Naive thymus-derived CD4-positive, alpha-beta T cell (primary cell): ENCODE data around the gene SPAG7. TPM values are rescaled to one million over a fixed set of nuclear protein-coding genes. Genes with fewer than 3 reads are reported as not detected.
"Not testable (repeated sequence)": the region's sequence is repeated elsewhere in the genome, so short reads cannot be mapped to it uniquely, and the experiment has no call there.

Experiments used
- ATAC-seq: fragments of 150-1000 bp; cut with Tn5 transposase; 2 replicates; pipeline ENCODE4 v1.10.0; 2021; ENCODE audit warnings: mild to moderate bottlenecking, moderate library complexity
- CTCF ChIA-PET: fragments of 350-600 bp; sonication (Branson Sonifier 250); formaldehyde crosslinking; loops from one replicate; lab custom pipeline; 2021; ENCODE audit warnings: antibody characterized with exemption; lab: Charles Lee
- POLR2A ChIA-PET: fragments of 350-600 bp; sonication (Branson Sonifier 250); formaldehyde crosslinking; loops from one replicate; lab custom pipeline; 2021; ENCODE audit warnings: antibody characterized with exemption, inconsistent platforms; lab: Charles Lee
- DNase-seq, 9 donors: peaks; one replicate each; pipeline versions ENCODE4 v3.0.0 to v3.0.0-alpha.2; 2020 to 2022; ENCODE audit warnings: mixed read lengths in 1 of 9
- H3K27ac ChIP-seq: one replicate; pipeline ENCODE4 v1.7.0; 2013; ENCODE audit warnings: mild to moderate bottlenecking, low read depth, low read length, moderate library complexity
- H3K27me3 ChIP-seq, 2 donors: one replicate each; pipeline ENCODE4 v1.7.0; 2013; ENCODE audit warnings: low read length in 2 of 2, mild to moderate bottlenecking in 2 of 2, moderate library complexity in 2 of 2; ENCODE audit not compliant: control insufficient read depth in 2 of 2, insufficient read depth in 2 of 2
- H3K36me3 ChIP-seq, 3 experiments: 1 replicate in 2 of 3; 2 replicates in 1 of 3; pipeline ENCODE4 v1.7.0; 2013; ENCODE audit warnings: low read length in 3 of 3, mild to moderate bottlenecking in 3 of 3, moderate library complexity in 1 of 3; ENCODE audit not compliant: insufficient read depth in 3 of 3, control insufficient read depth in 2 of 3
- H3K4me1 ChIP-seq, 2 donors: one replicate each; pipeline ENCODE4 v1.7.0; 2013; ENCODE audit warnings: low read length in 2 of 2, mild to moderate bottlenecking in 2 of 2, moderate library complexity in 1 of 2; ENCODE audit not compliant: control insufficient read depth in 2 of 2, insufficient read depth in 2 of 2
- H3K4me3 ChIP-seq: 2 replicates; pipeline ENCODE4 v1.7.0; 2013; ENCODE audit warnings: mild to moderate bottlenecking, low read length
- H3K9me3 ChIP-seq, 3 experiments: 1 replicate in 2 of 3; 2 replicates in 1 of 3; pipeline ENCODE4 v1.7.0; 2013; ENCODE audit warnings: low read length in 3 of 3; ENCODE audit not compliant: control insufficient read depth in 2 of 3
- H3K27ac Mint-ChIP-seq, 9 donors: one replicate each; pipeline ENCODE4 v1.8.0; 2020 to 2022; ENCODE audit warnings: mixed read lengths in 9 of 9, mild to moderate bottlenecking in 8 of 9, moderate library complexity in 5 of 9, inconsistent platforms in 2 of 9
- H3K27me3 Mint-ChIP-seq, 5 donors: one replicate each; pipeline ENCODE4 v1.8.0; 2021 to 2022; ENCODE audit warnings: mixed read lengths in 5 of 5, mild to moderate bottlenecking in 1 of 5
- H3K36me3 Mint-ChIP-seq, 5 donors: one replicate each; pipeline ENCODE4 v1.8.0; 2020 to 2022; ENCODE audit warnings: mixed read lengths in 5 of 5, mild to moderate bottlenecking in 3 of 5, inconsistent platforms in 1 of 5
- H3K4me1 Mint-ChIP-seq, 7 donors: one replicate each; pipeline ENCODE4 v1.8.0; 2020 to 2022; ENCODE audit warnings: mixed read lengths in 7 of 7, mild to moderate bottlenecking in 3 of 7, inconsistent platforms in 1 of 7
- H3K4me3 Mint-ChIP-seq, 10 donors: one replicate each; pipeline ENCODE4 v1.8.0; 2020 to 2022; ENCODE audit warnings: mild to moderate bottlenecking in 10 of 10, mixed read lengths in 10 of 10, moderate library complexity in 6 of 10, inconsistent platforms in 2 of 10
- H3K9me3 Mint-ChIP-seq, 11 donors: one replicate each; pipeline ENCODE4 v1.8.0; 2020 to 2022; ENCODE audit warnings: mixed read lengths in 11 of 11, mild to moderate bottlenecking in 4 of 11, inconsistent platforms in 1 of 11, moderate library complexity in 1 of 11
- intact Hi-C, 2 donors: fragments of 100-400 bp; cut with micrococcal nuclease; formaldehyde crosslinking; loops; one replicate each; pipeline ENCODE4 v1.15.1; 2023
- polyA plus RNA-seq, 2 donors: library from polyadenylated mRNA; unstranded; fragments of 300-500 nt; fragmentation: Illumina TruSeq; gene quantifications; one replicate each; pipeline ENCODE4 v1.2.3, GENCODE V29; 2021
- total RNA-seq, 6 experiments: library from RNA in 5 of 6; stranded (reverse) in 5 of 6; gene quantifications; 1 replicate in 5 of 6; 2 replicates in 1 of 6; pipeline ENCODE4 v1.2.3 and lab custom pipeline; 2021 to 2026

The SPAG7 gene
- total and polyA plus RNA-seq, 7 experiments from 2014 or later = 41.6 to 119 (median 48.1) TPM

DNA sequence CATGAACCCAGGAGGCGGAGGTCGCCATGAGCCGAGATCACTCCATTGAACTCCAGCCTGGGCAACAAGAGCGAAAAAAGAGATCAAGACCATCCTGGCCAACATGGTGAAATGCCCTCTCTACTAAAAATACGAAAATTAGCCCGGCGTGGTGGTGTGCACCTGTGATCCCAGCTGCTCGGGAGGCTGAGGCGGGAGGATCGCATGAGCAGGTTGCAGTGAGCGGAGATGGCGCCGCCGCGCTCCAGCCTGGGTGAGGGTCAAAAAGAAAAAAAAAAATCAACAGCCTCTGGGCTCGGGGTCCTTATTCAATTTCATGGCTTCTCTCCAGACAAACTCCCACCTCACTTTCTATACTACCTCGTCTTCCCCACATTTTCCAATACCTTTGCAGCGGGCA, 38.7 kb downstream of the SPAG7 start:
- Mint-ChIP-seq H3K27ac (peak overlapping the region in 1 of 9 donors; percentile 5), H3K36me3 (peaks cover 13 to 32% (median 19%) of the 10 kb centered on the region in 5 donors), H3K4me1 (peaks cover 13 to 29% (median 21%) of the 10 kb centered on the region in 7 donors), H3K9me3 (peaks cover 0 to 1% (median 0%) of the 10 kb centered on the region in 11 donors), H3K4me3 (no peak overlapping the region), H3K27me3 (peaks cover 0 to under 1% (median 0%) of the 10 kb centered on the region in 5 donors)
- H3K27ac ChIP-seq = no peak overlapping the region
- H3K36me3 ChIP-seq = peaks cover 0 to 14% (median 0%) of the 10 kb centered on the region in 3 experiments
- peaks cover under 1% of the 10 kb centered on the region in 2 donors for H3K4me1 ChIP-seq
- no peak for ATAC-seq
- CTCF ChIA-PET = no interaction called here
- DNase-seq = no peak
- no peak overlapping the region for H3K4me3 ChIP-seq
- POLR2A ChIA-PET = interaction anchor here (0.6 kb wide), 1 partner anchor 20 kb away, joined by 3 read pairs; no protein-coding TSS in a partner anchor
- H3K27me3 ChIP-seq = no peaks in the 10 kb centered on the region
- H3K9me3 ChIP-seq = no peaks in the 10 kb centered on the region
- intact Hi-C loops = no loop called here

DNA sequence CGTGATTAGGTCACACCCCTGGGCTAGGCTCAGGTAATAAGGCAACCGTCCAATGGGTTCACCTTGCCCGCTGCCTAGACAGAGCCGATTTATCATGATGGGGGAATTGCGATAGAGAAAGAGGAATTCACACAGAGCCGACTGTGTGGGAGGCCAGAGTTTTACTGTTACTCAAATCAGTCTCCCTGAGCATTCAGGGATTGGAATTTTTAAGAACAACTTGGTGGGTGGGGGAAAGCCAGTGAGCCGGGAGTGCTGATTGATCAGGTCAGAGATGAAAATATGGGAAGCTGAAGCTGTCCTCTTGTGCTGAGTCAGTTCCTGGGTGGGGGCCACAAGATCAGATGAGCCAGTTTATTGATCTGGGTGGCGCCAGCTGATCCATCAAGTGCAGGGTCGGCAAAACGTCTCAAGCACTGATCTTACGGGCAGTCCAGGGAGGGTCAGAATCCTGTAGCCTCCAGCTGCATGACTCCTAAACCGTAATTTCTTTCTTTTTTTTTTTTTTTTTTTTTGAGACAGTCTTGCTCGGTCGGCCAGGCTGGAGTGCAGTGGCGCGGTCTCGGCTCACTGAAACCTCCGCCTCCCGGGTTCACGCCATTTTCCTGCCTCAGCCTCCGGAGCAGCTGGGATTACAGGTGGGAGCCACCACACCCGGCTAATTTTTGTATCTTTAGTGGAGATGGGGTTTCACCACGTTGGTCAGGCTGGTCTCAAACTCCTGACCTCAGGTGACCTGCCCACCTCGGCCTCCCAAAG, 40.9 kb downstream of the SPAG7 start:
- H3K4me3 ChIP-seq, POLR2A ChIA-PET, H3K27ac Mint-ChIP-seq, H3K4me1 ChIP-seq, DNase-seq, H3K9me3 ChIP-seq, ATAC-seq, intact Hi-C loops, H3K27ac ChIP-seq, H3K9me3 Mint-ChIP-seq, CTCF ChIA-PET, H3K27me3 Mint-ChIP-seq, H3K27me3 ChIP-seq: not testable (repeated sequence)
- Mint-ChIP-seq H3K36me3 (peaks cover 11 to 28% (median 19%) of the 10 kb centered on the region in 5 donors), H3K4me1 (peaks cover 4 to 19% (median 10%) of the 10 kb centered on the region in 7 donors), H3K4me3 (peak overlapping the region in 1 of 10 donors; percentile 8)
- peaks cover 0 to 14% (median 0%) of the 10 kb centered on the region in 3 experiments for H3K36me3 ChIP-seq

DNA sequence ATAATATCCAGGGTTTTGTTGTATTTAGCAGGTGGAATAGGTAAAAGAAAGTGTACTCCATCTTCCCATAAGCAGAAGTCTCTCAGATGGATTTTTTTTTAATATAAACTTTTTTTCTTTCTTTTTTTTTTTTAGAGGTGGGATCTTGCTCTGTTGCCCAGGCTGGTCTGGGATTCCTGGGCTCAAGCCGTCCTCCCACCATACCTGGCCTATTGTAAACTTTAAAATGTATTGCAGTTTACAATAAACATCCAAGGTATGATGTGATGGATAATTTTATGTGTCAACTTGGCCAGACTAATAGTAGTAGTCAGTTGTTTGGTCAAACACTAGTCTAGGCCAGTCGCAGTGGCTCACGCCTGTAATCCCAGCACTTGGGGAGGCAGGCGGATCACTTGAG, 46.3 kb downstream of the SPAG7 start:
- DNase-seq = no peak
- peaks cover 0 to 6% (median under 1%) of the 10 kb centered on the region in 7 donors for H3K4me1 Mint-ChIP-seq
- intact Hi-C loops = no loop called here
- Histone ChIP-seq H3K4me1 (no peaks in the 10 kb centered on the region), H3K36me3 (no peaks in the 10 kb centered on the region), H3K9me3 (no peaks in the 10 kb centered on the region), H3K27me3 (no peaks in the 10 kb centered on the region), H3K27ac (no peak overlapping the region), H3K4me3 (no peak overlapping the region)
- no peak for ATAC-seq
- CTCF ChIA-PET = no interaction called here
- POLR2A ChIA-PET = no interaction called here
- H3K36me3 Mint-ChIP-seq = peaks cover 0 to 4% (median under 1%) of the 10 kb centered on the region in 5 donors
- H3K27me3 Mint-ChIP-seq = no peaks in the 10 kb centered on the region
- no peak overlapping the region for H3K4me3 Mint-ChIP-seq
- H3K9me3 Mint-ChIP-seq = no peaks in the 10 kb centered on the region
- H3K27ac Mint-ChIP-seq = no peak overlapping the region

DNA sequence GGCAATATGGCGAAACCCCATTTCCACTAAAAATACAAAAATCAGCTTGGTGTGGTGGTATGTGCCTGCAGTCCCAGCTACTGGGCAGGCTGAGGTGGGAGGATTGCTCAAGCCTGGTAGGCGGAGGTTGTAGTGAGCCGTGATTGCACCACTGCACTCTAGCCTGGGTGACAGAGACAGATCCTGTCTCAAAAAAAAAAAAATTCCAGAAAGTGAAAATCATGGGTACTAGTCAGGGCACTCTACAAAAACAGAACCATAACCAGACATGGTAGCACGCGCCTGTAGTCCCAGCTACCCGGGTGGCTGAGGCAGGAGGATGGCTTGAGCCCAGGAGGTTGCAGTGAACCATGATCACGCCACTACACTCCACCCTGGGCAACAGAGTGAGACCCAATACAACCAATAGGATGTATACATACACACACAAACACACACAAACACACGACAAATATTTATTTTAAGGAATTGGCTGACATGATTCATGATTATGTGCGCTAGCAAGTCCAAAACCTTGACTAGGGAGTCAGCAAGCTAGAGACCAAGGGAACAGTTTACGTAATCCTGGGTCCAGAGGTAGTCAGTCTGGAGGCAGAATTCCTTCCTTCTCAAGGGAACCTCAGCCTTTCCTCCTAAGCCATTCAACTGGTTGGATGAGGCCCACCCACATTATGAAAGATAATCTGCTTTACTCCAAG, 47.1 kb downstream of the SPAG7 start:
- ChIA-PET CTCF (no interaction called here), POLR2A (interaction anchor here (1.1 to 1.4 kb wide), 2 partner anchors 11 to 47 kb away, joined by 3 to 4 read pairs; partner anchors contain the start of gene SPAG7)
- ATAC-seq = peak; percentile 65

DNA sequence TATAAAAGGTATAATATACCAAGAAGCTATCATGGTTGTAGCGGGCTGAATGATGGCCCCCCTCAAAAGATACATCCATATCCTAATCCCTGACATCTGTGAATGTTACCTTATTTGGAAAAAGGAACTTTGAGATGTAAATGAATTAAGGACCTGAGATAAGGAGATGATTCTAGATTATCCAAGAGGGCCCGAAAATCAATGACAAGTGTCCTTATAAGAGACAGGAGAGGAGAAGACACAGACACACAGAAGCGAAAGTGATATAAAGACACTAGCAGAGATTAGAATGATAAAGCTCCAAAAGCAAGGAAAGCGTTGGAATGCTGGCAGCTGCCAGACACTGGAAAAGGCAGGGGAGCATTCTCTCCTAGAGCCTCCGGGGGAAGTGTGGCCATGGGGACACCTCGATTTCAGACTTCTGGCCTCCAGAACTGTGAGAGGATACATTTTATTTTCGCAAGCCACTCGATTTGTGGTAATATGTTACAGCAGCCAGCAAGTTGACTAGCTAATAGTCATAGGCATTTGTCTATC, 48.0 kb downstream of the SPAG7 start:
- peaks cover 0 to 4% (median 0%) of the 10 kb centered on the region in 7 donors for H3K4me1 Mint-ChIP-seq
- Histone ChIP-seq H3K4me3 (no peak overlapping the region), H3K9me3 (no peaks in the 10 kb centered on the region), H3K27me3 (no peaks in the 10 kb centered on the region), H3K27ac (no peak overlapping the region), H3K4me1 (no peaks in the 10 kb centered on the region), H3K36me3 (no peaks in the 10 kb centered on the region)
- ATAC-seq (no peak), DNase-seq (no peak)
- H3K27ac Mint-ChIP-seq = no peak overlapping the region
- peaks cover 0 to 3% (median 0%) of the 10 kb centered on the region in 5 donors for H3K36me3 Mint-ChIP-seq
- intact Hi-C loops = no loop called here
- no peak overlapping the region for H3K4me3 Mint-ChIP-seq
- no peaks in the 10 kb centered on the region for H3K9me3 Mint-ChIP-seq
- ChIA-PET CTCF (no interaction called here), POLR2A (interaction anchor here (0.6 to 1.4 kb wide), 3 partner anchors 9 to 48 kb away, joined by 3 to 6 read pairs (median 4); partner anchors contain the start of gene SPAG7)
- H3K27me3 Mint-ChIP-seq = no peaks in the 10 kb centered on the region

More for the DNA sequence above, 47.1 kb downstream of the SPAG7 start:
- Histone ChIP-seq H3K4me3 (no peak overlapping the region), H3K27me3 (no peaks in the 10 kb centered on the region), H3K9me3 (no peaks in the 10 kb centered on the region), H3K4me1 (no peaks in the 10 kb centered on the region), H3K36me3 (no peaks in the 10 kb centered on the region), H3K27ac (no peak overlapping the region)
- intact Hi-C loops = no loop called here
- Mint-ChIP-seq H3K27me3 (no peaks in the 10 kb centered on the region), H3K36me3 (peaks cover 0 to 4% (median 0%) of the 10 kb centered on the region in 5 donors), H3K4me1 (peaks cover 0 to 5% (median 0%) of the 10 kb centered on the region in 7 donors), H3K9me3 (no peaks in the 10 kb centered on the region), H3K4me3 (no peak overlapping the region), H3K27ac (no peak overlapping the region)
- DNase-seq = no peak

DNA sequence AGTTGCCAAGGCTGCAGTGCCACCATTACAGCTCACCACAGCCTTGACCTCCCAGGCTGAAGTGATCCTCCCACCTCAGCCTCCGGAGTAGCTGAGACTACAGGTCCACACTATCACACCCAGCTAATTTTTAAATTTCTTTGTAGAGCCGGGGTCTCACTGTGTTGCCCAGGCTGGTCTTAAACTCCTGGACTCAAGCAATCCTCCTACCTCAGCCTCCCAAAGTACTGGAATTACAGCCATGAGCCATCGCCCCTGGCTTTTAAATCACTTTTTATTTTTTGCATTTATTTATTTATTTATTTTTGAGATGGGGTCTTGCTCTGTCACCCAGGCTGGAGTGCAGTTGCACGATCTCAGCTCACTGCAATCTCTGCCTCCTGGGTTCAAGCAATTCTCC, 53.1 kb downstream of the SPAG7 start:
- H3K27ac Mint-ChIP-seq, H3K4me3 ChIP-seq, H3K27ac ChIP-seq, H3K4me1 Mint-ChIP-seq, H3K27me3 Mint-ChIP-seq, H3K36me3 ChIP-seq, H3K9me3 ChIP-seq, H3K9me3 Mint-ChIP-seq, H3K4me3 Mint-ChIP-seq, H3K4me1 ChIP-seq, POLR2A ChIA-PET, intact Hi-C loops, H3K27me3 ChIP-seq, ATAC-seq, DNase-seq, H3K36me3 Mint-ChIP-seq: not testable (repeated sequence)
- CTCF ChIA-PET = interaction anchor here (0.6 to 2.7 kb wide), 2 partner anchors 25 to 497 kb away, joined by 4 to 6 read pairs; partner anchors contain the start of genes RNF167 and SLC25A11
